GM12874 (cell line): Measurements from ENCODE around the gene CGNL1.

Source experiments
- TF ChIP-seq, protein P1 (sequence below): IDR thresholded peaks from 2 replicates; pipeline ENCODE4 v1.5.1; 2011; ENCODE audit warnings: low read depth, mild to moderate bottlenecking, control low read depth, low read length, moderate library complexity; ENCODE audit not compliant: insufficient read depth

The CGNL1 gene

DNA sequence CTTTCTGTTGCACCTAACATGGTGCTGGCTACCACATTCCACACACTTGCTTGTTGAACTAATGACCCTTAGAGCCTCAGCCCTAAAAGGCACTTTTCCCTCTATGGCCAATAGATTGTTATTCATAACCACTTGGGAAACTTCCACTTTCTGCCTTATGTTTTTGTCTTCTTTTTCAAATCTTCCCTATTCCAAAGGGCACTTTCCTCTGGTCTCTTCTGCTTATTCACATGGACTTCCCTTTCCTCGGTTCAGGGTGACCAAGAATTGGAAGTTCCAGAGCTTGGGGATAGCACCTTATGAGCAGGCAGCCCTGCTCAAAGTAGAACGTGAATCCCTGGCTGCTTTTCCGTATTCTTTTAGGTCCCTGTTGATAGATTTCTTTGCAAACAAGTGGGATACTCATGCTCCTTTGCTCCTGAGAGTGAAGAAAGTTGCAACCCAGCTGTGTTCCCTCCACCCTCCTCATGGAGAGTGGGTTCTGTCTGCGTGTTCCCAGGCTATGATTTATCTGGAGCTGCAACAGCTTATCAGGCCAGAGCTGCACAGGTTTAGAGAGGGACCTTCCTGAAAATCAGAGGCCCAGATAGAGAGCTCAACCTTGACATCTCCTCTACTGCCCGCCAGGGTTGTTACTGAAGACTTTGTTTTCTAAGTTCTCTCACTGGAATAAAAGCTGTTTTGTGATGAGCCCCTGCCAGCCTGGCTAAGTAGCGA, 156.6 kb downstream of the CGNL1 start:
- TF ChIP-seq, protein P1, sequence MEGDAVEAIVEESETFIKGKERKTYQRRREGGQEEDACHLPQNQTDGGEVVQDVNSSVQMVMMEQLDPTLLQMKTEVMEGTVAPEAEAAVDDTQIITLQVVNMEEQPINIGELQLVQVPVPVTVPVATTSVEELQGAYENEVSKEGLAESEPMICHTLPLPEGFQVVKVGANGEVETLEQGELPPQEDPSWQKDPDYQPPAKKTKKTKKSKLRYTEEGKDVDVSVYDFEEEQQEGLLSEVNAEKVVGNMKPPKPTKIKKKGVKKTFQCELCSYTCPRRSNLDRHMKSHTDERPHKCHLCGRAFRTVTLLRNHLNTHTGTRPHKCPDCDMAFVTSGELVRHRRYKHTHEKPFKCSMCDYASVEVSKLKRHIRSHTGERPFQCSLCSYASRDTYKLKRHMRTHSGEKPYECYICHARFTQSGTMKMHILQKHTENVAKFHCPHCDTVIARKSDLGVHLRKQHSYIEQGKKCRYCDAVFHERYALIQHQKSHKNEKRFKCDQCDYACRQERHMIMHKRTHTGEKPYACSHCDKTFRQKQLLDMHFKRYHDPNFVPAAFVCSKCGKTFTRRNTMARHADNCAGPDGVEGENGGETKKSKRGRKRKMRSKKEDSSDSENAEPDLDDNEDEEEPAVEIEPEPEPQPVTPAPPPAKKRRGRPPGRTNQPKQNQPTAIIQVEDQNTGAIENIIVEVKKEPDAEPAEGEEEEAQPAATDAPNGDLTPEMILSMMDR, result no peak

DNA sequence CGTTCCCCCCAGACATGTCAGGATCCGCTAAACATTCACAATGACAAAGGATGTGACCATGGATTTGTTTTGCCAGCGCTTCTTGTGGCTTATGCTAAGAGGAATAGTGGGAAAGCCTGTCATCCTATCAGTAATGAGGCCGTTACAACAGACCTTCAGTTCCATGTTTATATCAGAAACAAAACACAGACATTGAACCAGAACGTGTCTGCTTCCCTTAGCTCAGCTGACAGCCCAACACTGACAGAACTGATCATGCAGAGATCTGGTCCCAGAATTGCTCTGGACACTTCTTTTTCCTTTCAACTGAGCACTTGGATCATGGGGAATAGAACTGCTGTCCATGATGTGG, 157.1 kb downstream of the CGNL1 start:
- TF ChIP-seq, protein P1, result no peak

DNA sequence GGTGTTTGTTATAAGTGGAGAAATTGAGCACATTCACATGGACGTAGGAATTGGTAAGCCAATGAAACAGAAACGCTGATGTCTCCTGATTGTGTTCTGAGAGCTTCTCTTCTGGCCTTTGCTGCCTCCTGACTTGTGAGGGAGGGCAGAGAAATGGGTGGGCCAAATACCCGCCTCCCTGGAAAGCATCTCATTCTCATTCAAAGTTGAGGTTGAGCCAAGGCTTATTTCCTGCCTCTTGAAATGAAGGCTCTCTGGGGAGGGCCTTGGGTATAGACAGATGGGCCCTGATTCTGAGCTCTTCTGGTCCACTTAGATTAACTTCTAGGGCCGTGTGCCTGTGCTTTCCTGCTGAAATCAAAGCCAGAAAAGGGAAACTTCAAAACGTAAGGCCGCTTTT, 158.0 kb downstream of the CGNL1 start:
- TF ChIP-seq, protein P1, result no peak

DNA sequence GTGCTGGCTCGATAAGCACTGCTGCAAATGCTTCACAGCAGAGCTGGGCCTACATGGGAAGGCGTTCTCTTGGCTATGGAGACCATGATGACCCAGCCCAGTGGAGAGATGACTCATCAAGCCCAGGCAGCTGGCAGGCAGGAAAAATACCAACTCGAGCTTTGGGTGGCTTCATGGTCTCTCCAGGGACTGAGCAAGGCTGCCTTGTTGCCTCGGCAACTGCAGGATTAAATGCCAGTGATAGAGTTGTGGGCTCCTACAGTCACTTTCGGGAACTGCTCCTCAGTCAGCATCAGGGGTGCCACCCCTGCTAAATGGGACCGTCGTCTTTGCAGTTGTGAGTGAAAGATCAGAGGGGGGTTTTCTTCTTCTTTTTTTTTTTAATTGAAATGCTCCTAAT, 160.8 kb downstream of the CGNL1 start:
- TF ChIP-seq, protein P1, result no peak

DNA sequence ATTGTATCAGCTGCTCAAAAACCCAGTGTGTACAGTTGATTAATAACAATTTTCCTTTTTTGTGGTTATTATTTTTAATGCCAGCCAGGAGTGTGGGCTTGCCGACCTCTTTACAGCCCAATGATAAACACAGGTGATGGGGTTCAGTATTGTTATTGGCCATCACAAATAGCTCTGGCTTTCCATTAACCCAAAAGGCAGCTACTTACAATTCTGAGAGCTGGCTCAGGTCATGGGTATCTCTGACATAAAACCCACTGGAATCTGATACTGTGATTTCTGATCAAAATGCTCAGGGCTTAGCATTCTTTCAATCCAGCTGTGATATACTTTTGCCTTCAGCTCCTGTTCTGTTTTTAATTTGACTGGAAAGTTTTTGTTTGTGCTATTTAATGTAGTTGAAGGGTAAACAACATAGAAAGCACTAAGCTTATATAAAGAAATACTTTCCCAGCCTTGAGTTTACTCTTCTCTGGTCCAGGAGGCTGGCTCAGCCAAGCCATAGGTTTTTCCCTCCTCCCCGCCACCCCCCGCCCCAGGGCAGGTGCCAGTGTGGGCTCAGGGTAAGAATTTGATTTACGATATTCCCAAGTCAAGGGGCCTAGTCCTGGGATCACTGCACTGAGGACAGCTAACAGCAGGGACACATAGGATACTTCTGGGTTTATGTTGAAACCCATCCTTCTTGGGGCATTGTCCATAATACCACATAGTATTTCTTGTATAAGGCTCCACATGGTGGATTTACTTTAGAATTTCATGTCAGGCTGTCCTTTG, 161.4 kb downstream of the CGNL1 start:
- TF ChIP-seq, protein P1, result no peak

DNA sequence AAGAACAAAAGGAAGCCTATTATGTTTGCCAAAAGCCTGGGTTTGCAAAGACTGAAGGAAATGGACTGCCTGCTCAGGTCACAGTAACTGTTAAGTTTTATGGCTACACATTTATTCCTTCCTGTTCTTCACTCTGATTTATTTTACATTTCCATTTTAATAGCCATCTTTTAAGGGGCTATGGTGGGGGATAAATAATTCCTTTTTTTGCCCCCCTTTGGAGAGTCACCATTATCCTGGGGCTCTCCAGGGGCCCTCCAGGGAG, 161.9 kb downstream of the CGNL1 start:
- TF ChIP-seq, protein P1, result no peak

DNA sequence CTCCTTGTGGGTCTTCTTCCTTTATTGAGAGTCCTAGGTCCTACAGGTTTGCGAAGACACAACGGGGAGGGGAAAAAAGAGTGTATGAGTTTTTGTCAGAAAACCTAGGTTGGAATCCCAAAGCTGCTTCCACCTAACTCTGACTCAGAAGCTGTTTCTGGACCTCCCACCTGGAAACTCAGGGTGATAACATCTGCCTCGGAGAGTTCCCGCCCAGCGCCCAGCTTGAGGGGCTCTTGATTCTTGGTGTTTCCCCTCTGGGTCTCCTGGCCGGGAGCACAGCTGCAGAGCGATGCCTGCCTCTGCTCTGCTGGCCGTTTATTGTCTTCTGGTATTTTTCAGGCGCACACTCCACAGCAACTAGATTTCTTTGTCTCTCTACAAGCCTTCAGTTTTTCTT, 162.5 kb downstream of the CGNL1 start:
- TF ChIP-seq, protein P1, result no peak
